Astrocyte of the spinal cord (primary cell): ENCODE results near the gene DDN.

Source experiments
- DNase-seq: peaks from one replicate; pipeline ENCODE4 v3.0.0; 2011; ENCODE audit warnings: low read depth, low spot score
- H3K4me3 ChIP-seq: 2 replicates; pipeline ENCODE4 v1.5.1; 2011; ENCODE audit warnings: low read depth, mild to moderate bottlenecking, low read length, moderate library complexity
- CTCF ChIP-seq: IDR thresholded peaks from 2 replicates; pipeline ENCODE4 v1.5.1; 2012; ENCODE audit warnings: low read depth, mild to moderate bottlenecking, low read length, inconsistent platforms
- in situ Hi-C: cut with HindIII; loops from 2 replicates; pipeline ENCODE4 v1.10.0; 2017; ENCODE audit warnings: low sequenced_read_pairs

DDN gene

GRCh38 chr12:48999371-49000131 lies at the start of gene DDN:
TSS of gene DDN (minus strand) at chr12:48999375. CDS start at chr12:48999287, 88 bp downstream.
- in situ Hi-C loops: no loop called here
- TF ChIP-seq CTCF: no peak
- peak; percentile 47 for DNase-seq
- peak within 1 kb of the TSS; percentile 29 for H3K4me3 ChIP-seq

- in situ Hi-C loops: no loop called here
- no peak for TF ChIP-seq CTCF
- H3K4me3 ChIP-seq: no peak overlapping the region
- no peak for DNase-seq
Measured at GRCh38 chr12:49048953-49049352, 49.8 kb upstream of the DDN start.

- in situ Hi-C loops: no loop called here
Measured at GRCh38 chr12:49046129-49046895, 47.1 kb upstream of the DDN start.

GRCh38 chr12:49044660-49045059 lies 45.5 kb upstream of the DDN start:
- in situ Hi-C loops: no loop called here
- H3K4me3 ChIP-seq: no peak overlapping the region

More at GRCh38 chr12:49046129-49046895, 47.1 kb upstream of the DDN start:
- no peak for DNase-seq
- TF ChIP-seq CTCF: no peak
- H3K4me3 ChIP-seq: no peak overlapping the region

GRCh38 chr12:49043856-49044258 lies 44.7 kb upstream of the DDN start:
- no peak overlapping the region for H3K4me3 ChIP-seq
- peak; percentile 81 for TF ChIP-seq CTCF
- peak; percentile 20 for DNase-seq
- in situ Hi-C loops: no loop called here

More at GRCh38 chr12:49044660-49045059, 45.5 kb upstream of the DDN start:
- no peak for DNase-seq
- no peak for TF ChIP-seq CTCF

- H3K4me3 ChIP-seq: no peak overlapping the region
- no peak for DNase-seq
- in situ Hi-C loops: no loop called here
- TF ChIP-seq CTCF: no peak
Measured at GRCh38 chr12:49043241-49043640, 44.1 kb upstream of the DDN start.
